ENCODE results near the gene RALY. TPM values are rescaled to one million over a fixed set of nuclear protein-coding genes. Genes with fewer than 3 reads are reported as not detected.

Gene RALY
- total and polyA plus RNA-seq, 9 donors, result 51.7 to 131 (median 105) TPM

- TF ChIP-seq EP300 (IDR thresholded peaks at IDR 0.05) (no peak), POLR2A (IDR thresholded peaks at IDR 0.05) (no peak), CTCF (IDR thresholded peaks at IDR 0.05) (no peak)
- 90 to 95% (median 91%) methylated on average over 6 of the region's 6 CpGs for whole genome bisulfite sequencing, 3 donors
- Histone ChIP-seq H3K4me3 (no peak overlapping the region), H3K27ac (no peak overlapping the region), H3K27me3 (no peaks in the 10 kb centered on the region), H3K4me1 (ENCODE audit: insufficient read depth) (no peaks in the 10 kb centered on the region), H3K36me3 (no peaks in the 10 kb centered on the region), H3K9me3 (no peaks in the 10 kb centered on the region)
- intact Hi-C loops (cut with DNase I), result no loop called here
- no peak for DNase-seq
These were observed 98.0 kb downstream of the RALY start for GRCh38 chr20:34091637-34092200.

- Histone ChIP-seq H3K27ac (no peak overlapping the region), H3K27me3 (no peaks in the 10 kb centered on the region), H3K36me3 (no peaks in the 10 kb centered on the region), H3K4me1 (ENCODE audit: insufficient read depth) (no peaks in the 10 kb centered on the region), H3K9me3 (no peaks in the 10 kb centered on the region), H3K4me3 (no peak overlapping the region)
- no peak for TF ChIP-seq CTCF (IDR thresholded peaks at IDR 0.05)
- TF ChIP-seq POLR2A (IDR thresholded peaks at IDR 0.05), result no peak
- no peak for TF ChIP-seq EP300 (IDR thresholded peaks at IDR 0.05)
- no peak for DNase-seq
- whole genome bisulfite sequencing, 3 donors, result 91 to 95% (median 95%) methylated on average over 2 of the region's 2 CpGs
- intact Hi-C loops (cut with DNase I), result no loop called here
These were observed 100.2 kb downstream of the RALY start for GRCh38 chr20:34093895-34094294.

DNA sequence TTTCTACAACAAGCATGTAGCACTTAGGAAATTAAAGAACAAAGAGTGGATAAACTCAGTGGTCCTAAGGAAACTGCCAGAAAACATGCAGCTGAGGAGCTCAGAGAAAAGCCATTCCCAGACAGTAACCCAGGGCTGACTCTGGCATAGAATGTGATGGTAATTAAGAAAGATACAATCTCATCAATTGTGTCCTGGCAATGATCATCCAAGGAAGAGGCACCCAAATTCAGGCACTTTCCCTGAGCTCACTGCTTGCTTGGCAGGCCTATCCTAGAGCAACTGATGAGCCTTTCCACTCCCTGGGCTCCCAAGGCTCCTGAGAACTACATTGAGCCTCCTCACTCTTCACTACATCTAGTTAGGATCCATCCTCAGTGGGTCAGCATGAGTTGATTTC lies 102.1 kb downstream of the RALY start:
- no peak for DNase-seq
- Histone ChIP-seq H3K4me1 (ENCODE audit: insufficient read depth) (no peaks in the 10 kb centered on the region), H3K27ac (no peak overlapping the region), H3K27me3 (no peaks in the 10 kb centered on the region), H3K4me3 (no peak overlapping the region), H3K9me3 (no peaks in the 10 kb centered on the region), H3K36me3 (no peaks in the 10 kb centered on the region)
- intact Hi-C loops (cut with DNase I), result no loop called here
- TF ChIP-seq POLR2A (IDR thresholded peaks at IDR 0.05) (no peak), EP300 (IDR thresholded peaks at IDR 0.05) (no peak), CTCF (IDR thresholded peaks at IDR 0.05) (no peak)

DNA sequence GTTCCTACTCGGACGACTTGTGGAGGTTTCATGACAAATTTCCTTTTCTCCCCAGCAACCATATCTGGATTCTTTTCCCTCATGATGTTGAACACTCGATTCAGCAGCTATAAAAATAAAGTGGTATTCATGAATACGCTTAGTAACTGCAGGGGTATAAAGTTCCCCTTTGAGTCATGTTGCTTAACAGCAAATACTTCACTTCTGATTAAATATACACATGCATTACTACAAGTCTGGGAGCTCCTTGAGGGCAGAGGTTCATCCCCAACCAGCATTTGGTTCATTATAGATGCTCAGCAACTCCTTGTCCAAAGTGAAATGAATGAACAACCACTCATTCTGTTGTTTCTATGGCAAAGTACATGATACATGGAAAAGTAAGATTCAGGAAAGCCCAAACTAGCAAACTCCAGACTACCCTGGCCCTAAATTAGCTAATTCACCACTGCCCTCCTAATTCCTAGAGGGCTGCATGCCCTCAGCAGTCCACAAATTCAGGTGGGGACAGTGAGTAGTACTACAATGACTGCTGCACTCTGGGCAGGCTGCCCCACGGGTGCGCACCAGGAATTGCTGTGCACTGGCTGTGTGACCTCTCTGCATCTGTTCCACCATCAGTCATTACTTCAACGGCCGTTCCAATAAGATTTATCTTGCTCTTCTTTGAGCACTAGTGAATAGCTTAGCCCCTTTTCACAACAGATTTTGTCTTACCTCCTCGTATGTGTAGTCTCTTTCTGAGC lies 103.2 kb downstream of the RALY start:
- H3K27me3 ChIP-seq, result no peaks in the 10 kb centered on the region
- TF ChIP-seq EP300 (IDR thresholded peaks at IDR 0.05) (no peak), POLR2A (IDR thresholded peaks at IDR 0.05) (no peak), CTCF (IDR thresholded peaks at IDR 0.05) (no peak)

More for the DNA sequence above, 103.2 kb downstream of the RALY start:
- H3K4me3 ChIP-seq, result no peak overlapping the region
- no peak for DNase-seq
- WGBS, 3 donors, result 76 to 88% (median 77%) methylated on average over 9 of the region's 9 CpGs
- no peaks in the 10 kb centered on the region for H3K4me1 ChIP-seq (ENCODE audit: insufficient read depth)
- intact Hi-C loops (cut with DNase I), result no loop called here
- H3K9me3 ChIP-seq, result no peaks in the 10 kb centered on the region
- H3K36me3 ChIP-seq, result no peaks in the 10 kb centered on the region
- H3K27ac ChIP-seq, result no peak overlapping the region

Measured in ovary (tissue), 9 donors.